Middle frontal gyrus (tissue), 1 donor: ENCODE results near the gene COL3A1.

Experiments
- DNase-seq: peaks from one replicate; pipeline ENCODE4 v3.0.0-alpha.2; 2015; ENCODE audit warnings: low spot score; ENCODE audit errors: extremely low spot score

The COL3A1 gene

GRCh38 chr2:189015359-189015758 lies 41.2 kb downstream of the COL3A1 start:
- DNase-seq: no peak

DNA sequence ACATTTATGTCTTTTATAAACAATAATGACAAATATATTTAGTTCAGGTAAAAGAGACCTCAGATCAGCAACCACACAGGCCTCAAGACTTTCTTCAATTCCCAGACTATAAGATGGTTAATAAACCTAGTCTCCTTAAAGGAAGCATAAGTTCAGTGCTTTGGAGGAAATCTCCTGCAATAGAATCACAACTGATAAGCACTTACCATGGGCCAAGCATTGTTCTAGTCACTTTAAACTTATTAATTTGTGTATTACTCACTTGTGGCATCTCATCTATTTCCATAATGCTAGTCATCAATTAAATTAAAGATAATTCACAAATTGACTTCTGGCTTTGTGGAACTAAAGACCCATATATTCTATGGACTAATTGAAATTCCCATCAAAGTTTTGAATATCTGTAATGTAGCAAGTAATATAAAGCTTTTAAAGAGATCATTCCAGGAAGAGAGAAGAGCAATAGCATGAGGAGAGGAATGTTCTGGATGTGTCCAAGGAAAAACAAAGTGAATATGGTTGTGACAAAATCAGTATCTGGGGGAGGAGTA lies 42.2 kb downstream of the COL3A1 start:
- no peak for DNase-seq

DNA sequence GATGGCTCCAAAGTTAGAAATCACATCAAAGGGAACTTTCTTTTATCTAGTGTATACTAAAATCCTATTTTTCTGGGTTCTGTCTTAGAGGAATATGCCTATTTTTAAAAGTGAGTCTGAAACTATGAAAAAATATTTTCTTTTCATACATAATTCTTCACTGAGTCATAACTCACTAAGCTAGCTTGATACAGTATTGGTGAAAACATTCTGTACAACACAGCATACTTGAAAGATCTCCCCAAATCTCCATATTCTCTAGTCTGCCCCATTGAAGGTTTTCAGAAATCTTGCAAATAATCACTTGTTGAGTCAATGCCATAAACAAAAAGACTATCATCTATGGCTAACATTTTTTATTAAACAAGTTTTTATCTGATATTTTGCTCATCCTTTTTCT lies 44.5 kb downstream of the COL3A1 start:
- DNase-seq: no peak

- DNase-seq: no peak
These were observed 46.0 kb downstream of the COL3A1 start for GRCh38 chr2:189020179-189020578.

- no peak for DNase-seq
These were observed 47.9 kb downstream of the COL3A1 start for GRCh38 chr2:189022053-189022481.

DNA sequence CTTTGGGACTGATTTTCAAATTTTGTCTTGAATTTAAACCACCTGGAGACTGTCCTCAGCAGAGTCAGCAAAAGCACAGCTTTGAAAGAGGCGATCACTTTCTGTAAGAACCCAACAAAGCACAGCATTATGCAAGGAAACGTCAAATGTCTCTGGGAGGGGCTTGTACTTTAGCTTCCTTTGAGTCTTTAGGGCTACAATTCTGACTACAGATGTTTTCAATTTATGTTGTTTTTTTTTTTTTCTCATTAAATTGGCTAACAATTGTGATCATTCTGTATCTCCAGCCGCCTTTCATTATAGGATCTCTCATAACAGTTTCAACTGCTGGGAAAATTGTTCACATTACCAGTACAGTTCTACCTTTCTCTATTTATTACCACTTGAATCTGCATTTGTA lies 48.3 kb downstream of the COL3A1 start:
- DNase-seq: no peak

GRCh38 chr2:189024901-189025618 lies 50.9 kb downstream of the COL3A1 start:
- no peak for DNase-seq

- no peak for DNase-seq
These were observed 63.3 kb downstream of the COL3A1 start for GRCh38 chr2:189037518-189037917.

DNA sequence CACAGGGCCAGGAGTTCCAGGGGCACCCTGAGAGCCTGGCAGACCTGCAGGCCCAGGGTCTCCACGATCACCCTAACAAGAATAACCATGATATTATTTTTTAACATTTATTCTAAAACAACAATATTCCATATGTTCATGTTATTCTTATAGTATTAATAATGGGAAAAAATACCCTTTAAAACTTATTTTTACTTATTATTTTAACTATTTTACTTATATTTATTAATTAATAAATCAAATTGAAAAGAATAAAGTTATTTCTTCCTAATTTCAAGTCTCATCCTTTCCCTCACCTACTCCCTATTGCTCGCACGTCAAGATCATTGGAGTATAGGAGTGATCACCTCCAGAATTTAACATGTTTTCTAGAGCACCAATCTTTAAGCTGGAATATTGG lies 71.7 kb downstream of the COL3A1 start:
- DNase-seq: no peak

DNA sequence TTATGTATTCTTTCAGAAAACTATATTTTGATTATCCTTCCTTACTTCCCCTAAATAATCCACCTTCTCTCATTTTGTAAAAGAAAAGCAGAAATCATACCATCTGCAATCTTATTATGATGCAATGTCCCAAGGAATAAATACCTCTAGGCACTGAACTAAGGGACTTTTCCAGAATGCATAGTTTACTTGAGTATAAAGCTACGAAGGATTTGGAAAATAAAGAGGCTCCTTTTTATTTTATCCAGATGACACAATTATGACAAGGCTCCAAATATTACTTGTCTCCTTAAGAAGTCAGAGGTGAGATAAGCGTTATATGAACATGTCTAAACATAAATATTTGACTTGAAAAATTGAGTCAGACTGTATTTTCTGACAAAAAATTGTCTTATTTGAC lies 72.1 kb downstream of the COL3A1 start:
- DNase-seq: no peak

DNA sequence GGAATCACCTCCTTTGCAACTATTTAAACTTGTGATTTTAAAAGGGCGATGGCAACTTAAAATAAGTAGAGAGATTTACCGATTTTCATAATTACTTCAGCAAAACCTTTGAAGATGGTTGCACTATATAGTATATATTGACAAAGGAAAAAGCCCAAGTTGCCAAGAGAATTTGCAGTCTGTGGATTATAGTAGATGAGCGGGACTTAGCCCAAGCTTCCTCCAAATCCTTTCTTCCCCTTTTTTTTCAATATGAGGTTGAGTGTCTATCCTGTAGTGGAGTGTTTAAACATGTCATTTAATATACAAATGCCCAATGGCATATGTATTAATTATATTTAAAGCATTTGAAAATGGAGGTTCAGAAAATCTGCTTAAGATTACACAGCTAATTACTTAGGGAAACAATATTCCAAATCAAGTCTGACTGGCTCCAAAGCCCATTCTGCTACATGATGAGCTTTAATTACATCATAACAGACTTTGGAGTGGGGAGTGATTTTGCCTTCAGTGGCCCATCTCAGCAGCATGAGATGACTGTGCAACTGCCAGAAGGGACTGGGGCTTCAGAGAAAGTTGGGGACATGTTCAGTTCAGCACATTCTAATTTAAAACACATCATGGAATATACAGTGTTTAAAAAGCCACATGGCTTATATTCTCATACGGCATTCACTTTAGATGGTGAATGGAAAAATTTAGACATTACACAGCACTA lies 73.2 kb downstream of the COL3A1 start:
- no peak for DNase-seq

- DNase-seq: no peak
These were observed 74.0 kb downstream of the COL3A1 start for GRCh38 chr2:189048189-189048588.

DNA sequence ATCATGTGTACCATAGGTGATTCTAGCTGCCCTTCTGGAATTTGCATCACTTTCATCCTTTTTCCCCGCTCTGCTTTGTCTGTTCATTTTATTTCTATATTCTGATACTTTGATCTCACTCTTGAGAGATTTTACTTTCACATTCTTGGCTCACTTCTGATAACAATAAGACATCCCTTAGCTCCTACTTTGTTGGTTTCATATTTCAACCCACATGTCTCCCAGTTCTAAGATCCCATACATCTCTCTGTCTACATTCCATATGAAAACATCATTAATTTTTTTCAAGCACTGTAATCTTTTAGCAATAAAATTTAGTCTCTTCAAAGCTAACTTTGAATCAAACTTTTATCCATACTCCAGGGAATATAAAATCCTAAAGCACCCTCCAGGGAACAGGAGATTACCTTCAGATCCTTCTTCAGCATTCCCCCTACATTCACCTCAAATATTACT lies 75.6 kb downstream of the COL3A1 start:
- DNase-seq: no peak

DNA sequence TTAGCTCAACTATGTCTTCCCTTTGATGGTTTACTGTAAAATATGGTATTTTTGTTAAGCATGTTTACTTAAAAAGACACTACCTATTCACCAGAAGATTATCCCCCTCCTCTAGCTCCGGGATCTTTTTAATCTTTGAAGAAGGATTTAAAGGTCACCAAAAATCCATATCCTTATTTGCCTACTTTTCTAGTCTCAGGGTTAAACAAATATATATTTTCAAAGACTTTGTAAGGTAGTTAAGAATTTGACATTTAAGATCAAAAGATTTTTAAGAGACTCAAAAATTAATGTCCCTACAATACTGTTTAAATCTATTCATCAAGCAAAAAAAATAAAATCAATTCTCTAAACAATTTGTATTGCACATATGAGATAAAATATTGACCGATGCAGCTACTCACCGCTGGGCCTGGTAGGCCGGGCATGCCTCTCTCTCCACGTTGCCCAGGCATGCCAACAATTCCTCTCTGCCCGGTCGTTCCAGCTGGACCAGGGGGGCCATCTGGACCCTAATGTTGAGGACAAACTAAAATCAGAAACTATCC lies 76.1 kb downstream of the COL3A1 start:
- DNase-seq: no peak

DNA sequence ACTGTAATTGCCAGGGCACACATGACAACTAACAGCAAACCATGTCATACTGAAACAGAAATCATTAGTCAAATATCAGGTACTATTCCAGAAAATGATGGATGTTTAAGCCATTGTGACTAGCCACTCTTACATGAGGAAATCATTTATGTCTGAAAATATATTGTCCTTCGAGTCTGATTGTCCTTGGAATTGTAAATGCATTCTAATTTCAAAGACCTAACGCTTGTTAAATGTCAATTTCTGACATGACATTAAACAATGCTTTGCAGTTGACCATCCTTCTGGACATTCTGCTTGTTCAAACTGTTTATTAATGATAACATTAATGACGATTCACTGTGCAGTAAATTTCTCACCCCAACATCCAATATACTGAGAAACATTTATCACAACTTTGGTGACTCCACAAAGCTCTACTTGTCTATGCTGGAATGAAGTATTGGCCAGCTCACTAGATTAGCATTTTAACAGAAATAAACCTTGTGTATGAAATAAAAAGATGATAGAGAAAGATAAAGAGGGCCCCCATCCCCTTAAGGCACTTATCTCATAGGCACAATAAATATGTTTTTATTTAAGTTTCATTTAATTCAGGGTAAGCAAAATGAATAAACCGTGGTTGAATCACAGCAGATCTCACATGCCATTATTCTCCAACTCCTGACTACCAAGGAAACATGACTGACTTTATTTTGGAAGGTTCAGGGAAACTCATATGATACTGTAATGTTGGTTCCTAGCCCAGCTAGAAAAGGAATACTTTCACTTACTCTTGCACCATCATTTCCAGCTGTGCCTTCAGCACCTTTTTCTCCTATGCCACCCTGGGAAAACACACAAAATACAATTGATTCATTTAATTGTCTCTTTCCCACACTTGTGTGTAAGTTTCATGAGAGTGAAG lies 82.3 kb downstream of the COL3A1 start:
- no peak for DNase-seq

- no peak for DNase-seq
These were observed 83.1 kb downstream of the COL3A1 start for GRCh38 chr2:189057316-189057715.

GRCh38 chr2:189060096-189060642 lies 86.0 kb downstream of the COL3A1 start:
- DNase-seq: no peak
